HG02623 (cell line): Measurements from ENCODE around the gene PPP1R16B.

Experiments used
- ATAC-seq: cut with Tn5 transposase; IDR thresholded peaks from one replicate; pipeline ENCODE4 v1.9.1; 2021; ENCODE audit warnings: moderate library complexity; ENCODE audit not compliant: unreplicated experiment

The PPP1R16B gene

GRCh38 chr20:38961530-38962043, 156.1 kb downstream of the PPP1R16B start:
- no peak for ATAC-seq

- peak; percentile 96 for ATAC-seq
Observed at GRCh38 chr20:38962044-38962927, 156.8 kb downstream of the PPP1R16B start, which contains the start of gene DHX35. Gene DHX35 (plus strand): TSS chr20:38962344. CDS start chr20:38962368, 24 bp downstream.

- no peak for ATAC-seq
Observed at GRCh38 chr20:38962928-38963401, 157.5 kb downstream of the PPP1R16B start.

- ATAC-seq, result no peak
Observed at GRCh38 chr20:38963745-38964144, 158.2 kb downstream of the PPP1R16B start.

- no peak for ATAC-seq
Observed at GRCh38 chr20:38965264-38965663, 159.8 kb downstream of the PPP1R16B start.

- ATAC-seq, result no peak
Observed at GRCh38 chr20:38968090-38968489, 162.6 kb downstream of the PPP1R16B start.

- no peak for ATAC-seq
Observed at GRCh38 chr20:38969708-38970107, 164.2 kb downstream of the PPP1R16B start.

- ATAC-seq, result no peak
Observed at GRCh38 chr20:38970302-38970701, 164.8 kb downstream of the PPP1R16B start.
